ENCODE measurements around the gene KDM4C.

DNA sequence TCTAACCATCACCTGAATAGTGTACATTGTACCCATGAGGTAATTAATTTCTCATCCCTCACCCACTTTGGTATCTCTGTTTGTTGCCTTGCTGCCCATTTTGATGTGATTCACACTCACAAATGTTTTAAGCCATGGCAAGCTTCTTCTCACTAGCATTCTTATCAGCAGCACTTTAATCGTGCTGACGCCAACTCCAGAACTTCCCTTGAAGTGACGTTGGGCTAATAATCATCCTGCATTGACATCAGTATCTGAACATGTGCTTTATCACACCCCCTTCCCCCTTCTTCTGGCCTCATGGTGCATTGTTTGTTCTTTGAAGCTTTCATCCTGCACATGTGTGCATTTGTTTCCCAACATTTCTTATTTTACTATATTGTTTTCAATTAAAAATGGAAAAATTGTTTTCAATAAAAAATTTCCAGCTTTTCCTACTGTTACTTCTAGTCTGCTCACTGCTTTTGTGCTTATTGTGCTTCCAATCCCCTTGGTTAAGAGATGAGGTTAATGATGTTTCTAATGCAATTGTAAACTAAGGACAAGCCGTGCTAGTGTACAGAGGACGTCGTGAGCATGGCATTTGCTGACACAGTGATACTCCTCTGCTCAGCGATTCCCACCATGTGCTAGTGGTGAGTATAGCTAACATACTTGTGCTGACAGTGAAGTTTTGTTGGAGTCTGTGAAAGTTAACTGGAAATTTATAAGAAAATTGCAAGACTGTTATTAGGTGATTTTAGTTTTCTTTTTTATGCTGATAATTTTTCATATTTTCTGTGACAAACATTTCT lies 238.5 kb downstream of the KDM4C start:
- TF ChIP-seq, protein P1, sequence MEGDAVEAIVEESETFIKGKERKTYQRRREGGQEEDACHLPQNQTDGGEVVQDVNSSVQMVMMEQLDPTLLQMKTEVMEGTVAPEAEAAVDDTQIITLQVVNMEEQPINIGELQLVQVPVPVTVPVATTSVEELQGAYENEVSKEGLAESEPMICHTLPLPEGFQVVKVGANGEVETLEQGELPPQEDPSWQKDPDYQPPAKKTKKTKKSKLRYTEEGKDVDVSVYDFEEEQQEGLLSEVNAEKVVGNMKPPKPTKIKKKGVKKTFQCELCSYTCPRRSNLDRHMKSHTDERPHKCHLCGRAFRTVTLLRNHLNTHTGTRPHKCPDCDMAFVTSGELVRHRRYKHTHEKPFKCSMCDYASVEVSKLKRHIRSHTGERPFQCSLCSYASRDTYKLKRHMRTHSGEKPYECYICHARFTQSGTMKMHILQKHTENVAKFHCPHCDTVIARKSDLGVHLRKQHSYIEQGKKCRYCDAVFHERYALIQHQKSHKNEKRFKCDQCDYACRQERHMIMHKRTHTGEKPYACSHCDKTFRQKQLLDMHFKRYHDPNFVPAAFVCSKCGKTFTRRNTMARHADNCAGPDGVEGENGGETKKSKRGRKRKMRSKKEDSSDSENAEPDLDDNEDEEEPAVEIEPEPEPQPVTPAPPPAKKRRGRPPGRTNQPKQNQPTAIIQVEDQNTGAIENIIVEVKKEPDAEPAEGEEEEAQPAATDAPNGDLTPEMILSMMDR (IDR thresholded peaks at IDR 0.05; ENCODE audit: insufficient read depth, low read length, poor library complexity, severe bottlenecking), result no peak
- no peak for TF ChIP-seq EZH2phosphoT487 (conservative IDR thresholded peaks at IDR 0.05; ENCODE audit: low read length)

Data from SU-DHL-6 (cell line).